HTR-8/SVneo (cell line): ENCODE results near the gene UGT2A3.
"Not testable (repeated sequence)": the region's sequence is repeated elsewhere in the genome, so short reads cannot be mapped to it uniquely, and the experiment has no call there.

Experiments
- DNase-seq: peaks from one replicate; pipeline ENCODE4 v3.0.0; 2011; ENCODE audit warnings: low spot score, mixed read lengths; ENCODE audit not compliant: insufficient read length
- FAIRE-seq: peaks from 2 replicates; lab custom pipeline; 2011; peaks lifted over from hg19 to GRCh38; lab: Jason Lieb, UNC

Gene UGT2A3

GRCh38 chr4:68951078-68951805 is at the start of gene UGT2A3:
TSS of gene UGT2A3 (minus strand) at chr4:68951804. CDS start at chr4:68951760, 44 bp downstream.
- DNase-seq: no peak
- FAIRE-seq: no peak

DNA sequence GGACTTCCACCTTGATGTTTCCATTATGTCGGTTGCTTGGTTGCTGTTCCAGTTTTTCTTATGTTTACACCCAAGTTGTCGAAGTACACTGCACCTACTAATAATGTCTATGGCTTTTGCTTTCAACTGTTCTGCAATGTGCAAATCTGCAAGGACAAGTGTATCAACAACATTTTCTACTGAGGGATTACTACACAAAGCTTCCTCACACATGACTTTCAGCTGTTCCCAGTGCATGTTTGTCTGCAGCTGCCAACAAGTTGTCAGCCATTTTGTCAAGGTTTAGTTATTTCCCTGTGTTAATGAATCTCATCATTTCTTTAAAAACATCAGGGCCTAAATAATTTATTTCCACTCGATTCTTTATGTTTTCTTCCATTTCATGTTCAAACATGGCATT is 45.4 kb upstream of the UGT2A3 start:
- no peak for DNase-seq
- no peak for FAIRE-seq

GRCh38 chr4:68995292-68995691 is 43.7 kb upstream of the UGT2A3 start:
- DNase-seq (no peak), FAIRE-seq (no peak)

- no peak for DNase-seq
- FAIRE-seq: no peak
Measured at GRCh38 chr4:68987007-68987406, 35.4 kb upstream of the UGT2A3 start.

DNA sequence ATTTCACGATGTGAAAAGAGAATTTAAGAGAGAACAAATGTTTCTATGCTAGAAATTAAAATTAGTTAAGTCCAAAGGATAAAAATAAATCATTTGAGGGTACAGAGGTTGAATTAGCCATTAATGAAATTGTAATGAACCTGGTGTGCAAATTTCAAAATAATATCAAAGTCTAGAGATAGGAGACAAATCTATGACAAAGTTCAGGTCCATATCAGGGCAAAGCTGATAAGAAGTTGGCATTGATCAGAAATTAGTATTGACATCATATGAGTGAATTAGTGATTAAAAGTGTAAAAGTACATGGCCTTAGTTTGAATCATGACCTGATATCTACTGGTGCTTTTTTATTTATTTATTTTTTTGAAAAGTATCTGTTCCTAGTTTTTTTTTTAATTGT is 33.8 kb upstream of the UGT2A3 start:
- DNase-seq (no peak), FAIRE-seq (no peak)

GRCh38 chr4:68984947-68985346 is 33.3 kb upstream of the UGT2A3 start:
- DNase-seq: no peak

GRCh38 chr4:68963374-68963773 is 11.8 kb upstream of the UGT2A3 start:
- FAIRE-seq (no peak), DNase-seq (no peak)

More at GRCh38 chr4:68984947-68985346, 33.3 kb upstream of the UGT2A3 start:
- FAIRE-seq: no peak

- FAIRE-seq (no peak), DNase-seq (no peak)
Measured at GRCh38 chr4:68962868-68963267, 11.3 kb upstream of the UGT2A3 start.

DNA sequence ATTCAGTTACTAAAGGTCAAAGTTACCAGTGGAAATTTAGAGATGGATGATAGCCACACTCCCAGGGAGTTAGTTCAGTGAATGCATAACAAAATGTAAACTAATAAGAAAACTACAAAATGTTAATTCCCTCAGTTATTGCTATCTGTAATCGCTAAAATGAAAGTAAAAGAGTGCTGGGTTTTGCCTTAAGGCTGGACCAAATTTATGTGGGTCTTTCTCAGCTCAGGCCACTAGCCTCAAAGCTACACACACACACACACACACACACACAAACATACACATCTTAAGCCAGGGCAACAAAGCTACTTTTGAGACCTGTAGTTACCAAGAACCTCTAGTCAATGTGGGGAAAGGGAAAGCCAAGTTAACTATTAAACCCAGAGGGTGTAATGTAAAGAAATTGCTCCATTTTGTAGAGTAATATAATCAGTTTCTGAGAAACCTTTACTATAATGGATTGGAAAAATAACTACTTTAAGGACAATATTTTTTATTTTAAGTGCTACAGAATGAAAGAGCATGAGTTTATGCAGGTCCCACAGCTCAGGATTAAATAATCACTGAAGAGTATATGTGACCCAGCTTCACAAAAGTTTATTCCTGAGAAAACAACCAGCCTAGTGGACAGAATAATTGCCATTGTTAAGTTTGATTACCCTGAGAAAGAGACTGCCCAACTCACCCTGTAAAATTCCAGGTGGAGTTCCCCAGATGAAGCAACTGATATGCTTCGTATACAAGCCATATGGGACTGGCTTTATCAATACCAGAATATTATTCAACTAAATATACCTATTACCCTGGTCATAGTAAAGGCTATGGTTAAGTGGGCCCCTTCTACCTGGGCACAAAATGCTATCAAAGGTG is 8.9 kb upstream of the UGT2A3 start:
- FAIRE-seq (no peak), DNase-seq (no peak)

DNA sequence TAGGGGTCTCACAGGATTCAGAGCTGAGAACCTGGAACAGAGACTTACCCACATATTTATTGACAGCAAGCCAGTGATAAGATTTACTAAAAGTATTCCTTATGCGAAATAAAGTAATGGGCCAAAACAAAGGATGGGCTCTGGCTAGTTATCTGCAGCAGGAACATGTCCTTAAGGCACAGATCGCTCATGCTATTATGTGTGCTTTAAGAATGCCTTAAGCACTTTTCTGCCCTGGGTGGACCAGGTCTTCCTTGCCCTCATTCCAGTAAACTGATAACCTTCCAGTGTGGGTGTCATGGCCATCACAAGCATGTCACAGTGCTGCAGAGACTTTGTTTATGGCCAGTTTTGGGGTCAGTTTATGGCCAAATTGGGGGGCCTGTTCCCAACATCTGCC is 7.5 kb upstream of the UGT2A3 start:
- not testable (repeated sequence) for FAIRE-seq

GRCh38 chr4:68954126-68954525 is 2.5 kb upstream of the UGT2A3 start:
- no peak for DNase-seq
- no peak for FAIRE-seq

More for the DNA sequence above, 7.5 kb upstream of the UGT2A3 start:
- DNase-seq: not testable (repeated sequence)

GRCh38 chr4:68953056-68953596 is 1.5 kb upstream of the UGT2A3 start:
- FAIRE-seq (no peak), DNase-seq (no peak)

DNA sequence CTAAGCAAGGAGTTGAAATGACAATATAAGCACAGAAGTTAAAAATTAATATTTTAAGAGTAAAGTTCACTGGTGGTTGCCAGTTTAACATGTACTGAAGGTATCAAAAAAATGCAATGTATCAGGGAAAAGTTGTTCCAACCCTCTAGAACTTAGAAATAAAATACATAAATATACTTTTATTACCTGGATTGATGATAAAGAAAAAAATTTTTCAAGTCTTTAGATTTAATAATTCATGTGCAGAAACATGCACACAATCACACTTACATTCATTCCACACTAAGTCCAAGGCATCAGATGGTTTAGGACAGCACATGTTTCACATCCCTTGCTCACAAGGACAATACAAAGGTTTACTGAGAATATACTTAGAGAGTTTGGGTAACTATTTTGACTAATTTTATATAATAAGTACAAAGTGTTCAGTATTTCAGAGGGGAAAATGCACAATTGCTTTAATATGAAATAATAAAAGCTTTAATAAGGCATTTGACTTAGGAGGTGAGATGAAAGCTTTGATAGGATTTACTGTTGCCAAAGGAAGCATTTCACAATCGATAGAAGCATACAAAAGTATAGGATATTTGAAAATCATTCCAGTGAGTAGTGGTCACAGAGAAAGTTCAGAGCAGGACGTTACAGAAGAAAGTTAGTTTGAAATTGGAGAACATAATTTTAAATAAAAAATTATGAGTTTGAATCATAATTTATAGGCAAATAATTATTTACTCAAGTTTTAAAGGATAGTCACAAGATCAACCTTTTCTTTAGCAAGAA is 392 bp upstream of the UGT2A3 start:
- no peak for FAIRE-seq

DNA sequence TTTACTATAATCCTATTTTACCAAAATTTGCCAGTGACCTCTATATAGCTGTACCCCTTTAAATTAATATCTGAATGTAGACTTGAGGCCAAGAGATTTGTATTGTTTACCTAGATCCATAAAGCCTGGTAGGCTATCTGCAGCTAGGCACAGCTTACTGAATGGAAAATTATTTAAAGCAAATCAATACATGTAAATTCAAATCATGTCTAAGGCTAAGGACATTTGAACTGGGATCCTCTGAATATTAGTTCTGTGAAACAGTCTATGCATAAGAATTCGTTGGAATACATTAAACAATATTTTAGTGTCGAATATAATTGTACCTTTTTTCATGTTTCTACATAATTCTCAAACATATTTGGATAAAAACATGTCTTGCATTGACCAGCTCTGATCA is 1.6 kb downstream of the UGT2A3 start:
- FAIRE-seq (no peak), DNase-seq (no peak)

More for the DNA sequence above, 392 bp upstream of the UGT2A3 start:
- no peak for DNase-seq

DNA sequence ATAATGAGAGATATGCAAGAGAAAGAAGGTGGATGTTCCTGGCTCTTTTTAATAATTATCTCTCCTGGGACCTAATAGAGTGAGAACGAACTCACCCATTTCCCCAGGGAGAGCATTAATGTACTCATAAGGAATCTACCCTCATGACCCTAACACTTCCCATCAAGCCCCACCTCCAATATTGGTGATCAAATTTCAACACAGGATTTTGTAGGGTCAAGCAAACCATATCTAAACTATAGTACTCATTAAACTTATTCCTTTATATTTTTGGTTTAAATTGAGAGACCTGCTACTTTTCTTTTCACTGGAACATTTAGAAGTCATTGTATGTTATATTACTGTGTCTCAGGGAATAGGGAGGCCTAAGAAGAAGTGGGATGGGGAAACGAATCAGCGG is 2.6 kb downstream of the UGT2A3 start:
- DNase-seq (no peak), FAIRE-seq (no peak)

GRCh38 chr4:68948044-68948743 is 3.4 kb downstream of the UGT2A3 start:
- no peak for FAIRE-seq

GRCh38 chr4:68929076-68929737 is 22.4 kb downstream of the UGT2A3 start:
- FAIRE-seq (no peak), DNase-seq (no peak)

More at GRCh38 chr4:68948044-68948743, 3.4 kb downstream of the UGT2A3 start:
- no peak for DNase-seq

- FAIRE-seq (no peak), DNase-seq (no peak)
Measured at GRCh38 chr4:68927165-68927564, 24.4 kb downstream of the UGT2A3 start.

- not testable (repeated sequence) for FAIRE-seq, DNase-seq
Measured at GRCh38 chr4:68922202-68922601, 29.4 kb downstream of the UGT2A3 start.
